IMR-90 (cell line): ENCODE results near the gene TBCK. TPM values are rescaled to one million over a fixed set of nuclear protein-coding genes. Genes with fewer than 3 reads are reported as not detected.

ENCODE experiments used
- ATAC-seq: fragments of 200-7000 bp; cut with Tn5 transposase; 2 replicates; pipeline ENCODE4 v1.9.1; 2020; ENCODE audit warnings: low read depth, mild to moderate bottlenecking, moderate library complexity
- BruUV-seq: library from RNA; stranded (reverse); fragments of 400-500 nt; replicated peaks from 2 replicates; lab custom pipeline; 2021; lab: Mats Ljungman, UMichigan
- CTCF ChIA-PET: fragments of 300-600 bp; formaldehyde crosslinking; extraction: SDS; loops from one replicate; lab custom pipeline; 2021; ENCODE audit warnings: antibody characterized with exemption; lab: Yijun Ruan, JAX
- POLR2A ChIA-PET: fragments of 300-600 bp; sonication (Branson Sonifier 250); formaldehyde crosslinking; loops from one replicate; lab custom pipeline; 2022; ENCODE audit warnings: antibody characterized with exemption; ENCODE audit not compliant: unreplicated experiment; lab: Charles Lee
- DNase-seq: peaks from one replicate; pipeline ENCODE4 v3.0.0; 2013
- H2AFZ ChIP-seq: replicated peaks from 2 replicates; pipeline ENCODE3; 2013; ENCODE audit warnings: low read length, mild to moderate bottlenecking; ENCODE audit not compliant: poor library complexity
- H2AK5ac ChIP-seq: 2 replicates; pipeline ENCODE4 v1.6.1; 2013; ENCODE audit warnings: low read depth, low read length, inconsistent platforms
- H2AK9ac ChIP-seq: replicated peaks from 2 replicates; pipeline ENCODE3; 2013; ENCODE audit warnings: mild to moderate bottlenecking, low read depth, low read length, moderate library complexity; ENCODE audit not compliant: poor library complexity
- H2BK120ac ChIP-seq: 2 replicates; pipeline ENCODE4 v1.6.1; 2013; ENCODE audit warnings: low read depth, low read length, inconsistent platforms
- H2BK15ac ChIP-seq: 3 replicates; pipeline ENCODE4 v1.6.1; 2013; ENCODE audit warnings: low read depth, low read length, inconsistent platforms
- H2BK20ac ChIP-seq: 2 replicates; pipeline ENCODE4 v1.6.1; 2013; ENCODE audit warnings: low read depth, mild to moderate bottlenecking, inconsistent platforms, low read length, moderate library complexity
- H2BK5ac ChIP-seq: 2 replicates; pipeline ENCODE4 v1.6.1; 2013; ENCODE audit warnings: mild to moderate bottlenecking, low read depth, low read length, inconsistent platforms; ENCODE audit not compliant: poor library complexity, severe bottlenecking
- H3K14ac ChIP-seq: replicated peaks from 2 replicates; pipeline ENCODE4 v1.6.1; 2013; ENCODE audit warnings: low read depth, low read length, inconsistent platforms
- H3K18ac ChIP-seq: 2 replicates; pipeline ENCODE4 v1.6.1; 2013; ENCODE audit warnings: low read depth, low read length, control low read depth
- H3K23ac ChIP-seq: 2 replicates; pipeline ENCODE4 v1.6.1; 2013; ENCODE audit warnings: low read depth, low read length, inconsistent platforms
- H3K27ac ChIP-seq: 2 replicates; pipeline ENCODE4 v1.5.1; 2013; ENCODE audit warnings: mild to moderate bottlenecking, control low read depth, low read length; ENCODE audit not compliant: insufficient read depth
- H3K27me3 ChIP-seq: 2 replicates; pipeline ENCODE4 v1.6.1; 2013; ENCODE audit warnings: low read length; ENCODE audit not compliant: control insufficient read depth, insufficient read depth
- H3K36me3 ChIP-seq: 2 replicates; pipeline ENCODE4 v1.6.1; 2013; ENCODE audit warnings: low read length, mixed read lengths; ENCODE audit not compliant: control insufficient read depth, insufficient read depth
- H3K4ac ChIP-seq: 2 replicates; pipeline ENCODE4 v1.6.1; 2013; ENCODE audit warnings: low read depth, low read length, inconsistent platforms
- H3K4me1 ChIP-seq: 2 replicates; pipeline ENCODE4 v1.6.1; 2013; ENCODE audit warnings: low read length, mixed read lengths; ENCODE audit not compliant: control insufficient read depth, insufficient read depth
- H3K4me2 ChIP-seq: 2 replicates; pipeline ENCODE4 v1.6.1; 2013; ENCODE audit warnings: low read depth, mild to moderate bottlenecking, control low read depth, low read length, moderate library complexity
- H3K4me3 ChIP-seq: 2 replicates; pipeline ENCODE4 v1.5.1; 2013; ENCODE audit warnings: low read depth, mild to moderate bottlenecking, control low read depth, low read length, moderate library complexity; ENCODE audit not compliant: insufficient read depth
- H3K56ac ChIP-seq: 2 replicates; pipeline ENCODE4 v1.6.1; 2013; ENCODE audit warnings: low read length, inconsistent platforms; ENCODE audit not compliant: insufficient read depth; ENCODE audit errors: extremely low read depth
- H3K79me1 ChIP-seq, 2 experiments: 2 replicates each; pipeline ENCODE4 v1.6.1; 2013; ENCODE audit warnings: low read length in 2 of 2, inconsistent platforms in 1 of 2, low read depth in 1 of 2
- H3K9ac ChIP-seq: 2 replicates; pipeline ENCODE4 v1.6.1; 2013; ENCODE audit warnings: low read depth, low read length, control low read depth
- H3K9me1 ChIP-seq: 2 replicates; pipeline ENCODE4 v1.6.1; 2013; ENCODE audit warnings: low read length, inconsistent platforms; ENCODE audit not compliant: insufficient read depth
- H3K9me3 ChIP-seq: 2 replicates; pipeline ENCODE4 v1.6.1; 2013; ENCODE audit warnings: low read length; ENCODE audit not compliant: control insufficient read depth, insufficient read depth
- H4K20me1 ChIP-seq: 2 replicates; pipeline ENCODE4 v1.6.1; 2013; ENCODE audit warnings: low read length, inconsistent platforms; ENCODE audit not compliant: insufficient read depth
- H4K5ac ChIP-seq: 2 replicates; pipeline ENCODE4 v1.6.1; 2013; ENCODE audit warnings: mild to moderate bottlenecking, low read depth, low read length, control low read depth
- H4K8ac ChIP-seq, 2 experiments: 2 replicates each; pipeline ENCODE4 v1.6.1; 2013; ENCODE audit warnings: low read depth in 2 of 2, low read length in 2 of 2, control low read depth in 1 of 2, inconsistent platforms in 1 of 2
- H4K91ac ChIP-seq: 2 replicates; pipeline ENCODE4 v1.6.1; 2013; ENCODE audit warnings: low read depth, low read length, inconsistent platforms; ENCODE audit not compliant: insufficient read depth
- CEBPB ChIP-seq: IDR thresholded peaks from 2 replicates; pipeline ENCODE4 v1.6.1; 2012; ENCODE audit warnings: low read depth, low read length, improper control_type of control experiment
- NFE2L2 ChIP-seq: fragments of 150-350 bp; IDR thresholded peaks from 2 replicates; pipeline ENCODE4 v1.6.1; 2016; ENCODE audit warnings: low read depth, mild to moderate bottlenecking, low read length
- SMC3 ChIP-seq: fragments of 150-350 bp; IDR thresholded peaks from 2 replicates; pipeline ENCODE4 v1.6.1; 2016; ENCODE audit warnings: low read depth, mild to moderate bottlenecking, antibody characterized with exemption, low read length, moderate library complexity
- WGBS, 2 experiments: methylation state at CpG; one replicate each; pipeline versions ENCODE4 v1.1.5 to v1.1.7; 2013; ENCODE audit warnings: missing lambda C conversion rate in 2 of 2; ENCODE audit not compliant: insufficient read length in 1 of 2; ENCODE audit errors: extremely low coverage in 2 of 2; 5-methylcytosine and 5-hydroxymethylcytosine counted together
- dilution Hi-C: fragments of 300-500 bp; cut with HindIII; formaldehyde crosslinking; loops from one replicate; pipeline ENCODE4 v1.14.3; 2018; ENCODE audit warnings: low sequenced_read_pairs; ENCODE audit not compliant: unreplicated experiment
- in situ Hi-C: fragments of 300-500 bp; cut with MboI; formaldehyde crosslinking; loops from 3 replicates; pipeline ENCODE4 v1.14.3; 2019; ENCODE audit warnings: low sequenced_read_pairs, inconsistent platforms, mixed read lengths
- intact Hi-C: fragments of 100-400 bp; cut with micrococcal nuclease; formaldehyde crosslinking; loops from 2 replicates; pipeline ENCODE4 v1.10.0; 2022
- polyA plus RNA-seq, 3 experiments: library from polyadenylated mRNA; depleted of rRNA; stranded (reverse); fragments of >200 nt; gene quantifications; 2 replicates each; pipeline ENCODE4 v1.2.3, GENCODE V29; 2012; ENCODE audit warnings: low replicate concordance in 1 of 3
- total RNA-seq: library from RNA; depleted of rRNA; stranded (reverse); fragments of >200 nt; gene quantifications from 2 replicates; pipeline ENCODE4 v1.2.3, GENCODE V29; 2012

Gene TBCK
- total and polyA plus RNA-seq, 2 of the 4 experiments (the other 2 are of a cell fraction), result 10.7 to 29.9 TPM

GRCh38 chr4:106263594-106264330 lies 52.2 kb downstream of the TBCK start:
- H4K8ac ChIP-seq, result no peak overlapping the region
- H2AFZ ChIP-seq, result no peak overlapping the region
- H3K36me3 ChIP-seq, result no peaks in the 10 kb centered on the region
- H3K9me3 ChIP-seq, result no peaks in the 10 kb centered on the region
- no peaks in the 10 kb centered on the region for H4K20me1 ChIP-seq
- no peak overlapping the region for H3K18ac ChIP-seq
- TF ChIP-seq SMC3, result no peak
- no peak for TF ChIP-seq CEBPB
- no peak for TF ChIP-seq NFE2L2
- H3K27me3 ChIP-seq, result no peaks in the 10 kb centered on the region
- dilution Hi-C loops (no loop called here), intact Hi-C loops (loop anchor here (10.0 kb wide), 1 partner anchor 551 kb away; no protein-coding TSS in a partner anchor), in situ Hi-C loops (no loop called here)
- no peak overlapping the region for H4K91ac ChIP-seq
- POLR2A ChIA-PET, result no interaction called here
- no peak for ATAC-seq
- H3K9me1 ChIP-seq, result no peaks in the 10 kb centered on the region
- no peaks in the 10 kb centered on the region for H3K4me1 ChIP-seq
- BruUV-seq, result no TSS peak
- H2BK120ac ChIP-seq, result no peak overlapping the region
- H3K4me2 ChIP-seq, result no peak overlapping the region
- no peaks in the 10 kb centered on the region for H3K79me1 ChIP-seq
- no CpG with 5 or more reads among the region's 2 CpGs for WGBS, 2 experiments
- no peak overlapping the region for H3K4me3 ChIP-seq
- H3K9ac ChIP-seq, result no peak overlapping the region
- no peak overlapping the region for H4K5ac ChIP-seq
- H3K27ac ChIP-seq, result no peak overlapping the region
- no peak for DNase-seq
- H2AK9ac ChIP-seq, result no peak overlapping the region
- no peak overlapping the region for H3K23ac ChIP-seq
- no peak overlapping the region for H3K14ac ChIP-seq
- no peak overlapping the region for H2AK5ac ChIP-seq
- no peak overlapping the region for H3K56ac ChIP-seq
- H2BK15ac ChIP-seq, result no peak overlapping the region
- CTCF ChIA-PET, result interaction anchor here (1.4 kb wide), 1 partner anchor 52 kb away, joined by 5 read pairs; the partner anchor contains the start of genes AIMP1 and TBCK
- no peak overlapping the region for H3K4ac ChIP-seq
- H2BK20ac ChIP-seq, result no peak overlapping the region
- H2BK5ac ChIP-seq, result no peak overlapping the region
